Islet precursor cell (in vitro differentiated cells): ENCODE results near the gene PLCG1.

Experiments
- DNase-seq: peaks from one replicate; pipeline ENCODE4 v3.0.0-alpha.2; 2018

PLCG1 gene

GRCh38 chr20:41219824-41220223 is 82.5 kb downstream of the PLCG1 start:
- DNase-seq = no peak

GRCh38 chr20:41221614-41222218 is 84.4 kb downstream of the PLCG1 start:
- DNase-seq = no peak

- DNase-seq = no peak
Measured at GRCh38 chr20:41222296-41222695, 85.0 kb downstream of the PLCG1 start.

- no peak for DNase-seq
Measured at GRCh38 chr20:41222703-41223102, 85.4 kb downstream of the PLCG1 start.

- DNase-seq = no peak
Measured at GRCh38 chr20:41223112-41223511, 85.8 kb downstream of the PLCG1 start.

- DNase-seq = no peak
Measured at GRCh38 chr20:41224281-41224680, 86.9 kb downstream of the PLCG1 start.

- DNase-seq = no peak
Measured at GRCh38 chr20:41225091-41225490, 87.7 kb downstream of the PLCG1 start.

- no peak for DNase-seq
Measured at GRCh38 chr20:41226426-41226825, 89.1 kb downstream of the PLCG1 start.
